Osteocyte (in vitro differentiated cells): Measurements from ENCODE around the gene CETN3. TPM values are rescaled to one million over a fixed set of nuclear protein-coding genes. Genes with fewer than 3 reads are reported as not detected.

Source experiments
- DNase-seq: peaks from one replicate; pipeline ENCODE4 v3.0.0; 2021; ENCODE audit warnings: mixed read lengths; ENCODE audit not compliant: unreplicated experiment; ENCODE audit errors: extremely low spot score
- H3K27ac Mint-ChIP-seq: one replicate; pipeline ENCODE4 v1.8.0; 2021; ENCODE audit warnings: mild to moderate bottlenecking, mixed read lengths; ENCODE audit not compliant: unreplicated experiment
- H3K27me3 Mint-ChIP-seq: one replicate; pipeline ENCODE4 v1.8.0; 2021; ENCODE audit warnings: mixed read lengths; ENCODE audit not compliant: unreplicated experiment
- H3K36me3 Mint-ChIP-seq: one replicate; pipeline ENCODE4 v1.8.0; 2021; ENCODE audit warnings: mixed read lengths; ENCODE audit not compliant: unreplicated experiment
- H3K4me1 Mint-ChIP-seq: one replicate; pipeline ENCODE4 v1.8.0; 2021; ENCODE audit warnings: mixed read lengths; ENCODE audit not compliant: unreplicated experiment
- H3K4me3 Mint-ChIP-seq: one replicate; pipeline ENCODE4 v1.8.0; 2021; ENCODE audit warnings: mild to moderate bottlenecking, moderate library complexity, mixed read lengths; ENCODE audit not compliant: unreplicated experiment
- H3K9me3 Mint-ChIP-seq: one replicate; pipeline ENCODE4 v1.8.0; 2021; ENCODE audit warnings: mixed read lengths; ENCODE audit not compliant: unreplicated experiment
- total RNA-seq: library from RNA; stranded (reverse); gene quantifications from 2 replicates; pipeline ENCODE4 v1.2.1, GENCODE V29; 2021
- TF ChIP-seq, protein P1 (sequence below): fragments of 200-600 bp; sonication (generic); IDR thresholded peaks from 2 replicates; pipeline ENCODE4 v1.5.0; 2021; ENCODE audit warnings: antibody characterized with exemption, mild to moderate bottlenecking, moderate library complexity

The CETN3 gene
- total RNA-seq, 1 donor from 2014 or later, result 17.8 TPM

DNA sequence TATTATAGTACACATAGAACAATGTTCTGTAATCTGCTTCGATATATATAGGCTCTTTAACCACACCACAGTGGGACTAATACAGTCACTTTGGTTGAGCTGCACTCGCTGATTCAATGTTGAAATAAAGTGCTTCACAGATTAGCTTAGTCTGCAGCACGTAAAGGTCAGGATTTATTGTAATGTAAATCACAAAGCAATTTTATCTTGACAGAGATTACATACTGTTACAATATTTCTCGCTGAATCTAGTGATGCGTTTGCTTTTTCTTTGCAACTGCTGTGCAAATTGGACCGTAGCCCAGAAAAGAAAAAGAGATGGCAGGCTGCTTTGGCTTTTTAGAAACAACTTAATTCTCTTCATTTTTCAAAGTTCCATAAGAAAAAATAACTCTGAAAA, 52.9 kb downstream of the CETN3 start:
- H3K4me3 Mint-ChIP-seq, result no peak overlapping the region
- H3K9me3 Mint-ChIP-seq, result no peaks in the 10 kb centered on the region
- H3K36me3 Mint-ChIP-seq, result no peaks in the 10 kb centered on the region
- peaks cover 5% of the 10 kb centered on the region for H3K27me3 Mint-ChIP-seq
- no peak overlapping the region for H3K27ac Mint-ChIP-seq
- H3K4me1 Mint-ChIP-seq, result no peaks in the 10 kb centered on the region
- TF ChIP-seq, protein P1, sequence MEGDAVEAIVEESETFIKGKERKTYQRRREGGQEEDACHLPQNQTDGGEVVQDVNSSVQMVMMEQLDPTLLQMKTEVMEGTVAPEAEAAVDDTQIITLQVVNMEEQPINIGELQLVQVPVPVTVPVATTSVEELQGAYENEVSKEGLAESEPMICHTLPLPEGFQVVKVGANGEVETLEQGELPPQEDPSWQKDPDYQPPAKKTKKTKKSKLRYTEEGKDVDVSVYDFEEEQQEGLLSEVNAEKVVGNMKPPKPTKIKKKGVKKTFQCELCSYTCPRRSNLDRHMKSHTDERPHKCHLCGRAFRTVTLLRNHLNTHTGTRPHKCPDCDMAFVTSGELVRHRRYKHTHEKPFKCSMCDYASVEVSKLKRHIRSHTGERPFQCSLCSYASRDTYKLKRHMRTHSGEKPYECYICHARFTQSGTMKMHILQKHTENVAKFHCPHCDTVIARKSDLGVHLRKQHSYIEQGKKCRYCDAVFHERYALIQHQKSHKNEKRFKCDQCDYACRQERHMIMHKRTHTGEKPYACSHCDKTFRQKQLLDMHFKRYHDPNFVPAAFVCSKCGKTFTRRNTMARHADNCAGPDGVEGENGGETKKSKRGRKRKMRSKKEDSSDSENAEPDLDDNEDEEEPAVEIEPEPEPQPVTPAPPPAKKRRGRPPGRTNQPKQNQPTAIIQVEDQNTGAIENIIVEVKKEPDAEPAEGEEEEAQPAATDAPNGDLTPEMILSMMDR, result no peak
- DNase-seq, result no peak

DNA sequence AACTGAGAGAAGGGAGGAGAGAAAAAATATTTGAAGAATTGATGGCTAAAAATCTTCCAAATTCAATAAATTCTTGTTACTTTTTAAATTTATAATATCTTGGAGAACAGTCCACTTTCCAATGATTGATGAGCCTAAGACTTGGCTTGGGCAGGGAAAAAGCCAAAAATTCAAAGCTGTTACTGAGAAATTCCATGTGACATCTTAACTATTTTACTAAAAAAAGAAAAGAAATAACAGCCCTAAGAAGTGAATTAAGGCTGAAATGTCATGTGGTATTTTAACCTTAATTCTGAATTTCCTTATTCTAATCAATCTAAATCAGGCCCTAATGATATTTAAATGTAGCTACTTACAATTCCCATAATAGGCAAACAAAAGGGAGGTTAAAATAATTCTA, 53.4 kb downstream of the CETN3 start:
- Mint-ChIP-seq H3K27ac (no peak overlapping the region), H3K9me3 (no peaks in the 10 kb centered on the region), H3K4me1 (no peaks in the 10 kb centered on the region), H3K4me3 (no peak overlapping the region), H3K36me3 (no peaks in the 10 kb centered on the region), H3K27me3 (peaks cover 7% of the 10 kb centered on the region)
- no peak for DNase-seq
- TF ChIP-seq, protein P1, result no peak

DNA sequence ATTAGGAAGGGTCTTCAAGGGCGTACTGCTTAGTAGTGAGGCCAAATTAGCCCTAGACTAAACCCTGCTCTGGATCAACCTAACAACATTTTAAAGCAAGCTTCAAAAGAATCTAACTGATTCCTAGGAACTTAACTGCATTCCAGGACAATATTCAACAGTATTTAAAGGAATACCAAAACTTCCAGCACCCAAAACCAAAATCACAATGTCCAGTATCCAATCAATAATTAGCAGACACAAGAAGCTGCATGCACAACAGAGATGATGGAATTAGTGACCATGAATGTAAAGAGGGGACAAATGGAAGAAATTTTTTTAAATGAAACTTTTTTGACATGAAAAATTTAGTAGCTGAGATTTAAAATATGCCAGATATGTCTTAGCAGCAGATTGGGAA, 53.9 kb downstream of the CETN3 start:
- TF ChIP-seq, protein P1, result no peak
- peaks cover 10% of the 10 kb centered on the region for H3K27me3 Mint-ChIP-seq
- no peak overlapping the region for H3K4me3 Mint-ChIP-seq
- no peak overlapping the region for H3K27ac Mint-ChIP-seq
- H3K4me1 Mint-ChIP-seq, result no peaks in the 10 kb centered on the region
- DNase-seq, result no peak
- no peaks in the 10 kb centered on the region for H3K36me3 Mint-ChIP-seq
- no peaks in the 10 kb centered on the region for H3K9me3 Mint-ChIP-seq

DNA sequence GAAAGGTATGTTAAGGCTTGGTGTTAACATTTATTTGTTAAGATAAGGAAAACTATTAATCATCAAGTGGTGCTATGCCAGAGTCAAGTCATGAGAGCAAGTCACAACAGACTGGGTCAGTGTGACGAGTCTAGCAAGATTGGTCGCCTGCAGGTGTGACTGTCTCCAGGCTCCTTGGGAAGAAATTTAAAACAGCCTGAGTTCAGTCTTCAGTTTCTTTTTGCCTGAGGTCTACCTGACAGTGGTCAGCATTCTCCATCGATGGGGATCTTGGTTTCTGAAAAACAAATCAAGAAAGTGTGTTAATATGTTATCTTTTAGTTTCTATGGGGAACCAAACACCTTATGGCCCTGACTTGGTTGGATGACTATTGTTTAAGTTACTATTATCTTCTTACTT, 56.3 kb downstream of the CETN3 start:
- peaks cover 15% of the 10 kb centered on the region for H3K27me3 Mint-ChIP-seq
- H3K9me3 Mint-ChIP-seq, result no peaks in the 10 kb centered on the region
- TF ChIP-seq, protein P1, result no peak
- no peak for DNase-seq
- H3K4me3 Mint-ChIP-seq, result no peak overlapping the region
- no peaks in the 10 kb centered on the region for H3K4me1 Mint-ChIP-seq
- peaks cover 5% of the 10 kb centered on the region for H3K36me3 Mint-ChIP-seq
- no peak overlapping the region for H3K27ac Mint-ChIP-seq

DNA sequence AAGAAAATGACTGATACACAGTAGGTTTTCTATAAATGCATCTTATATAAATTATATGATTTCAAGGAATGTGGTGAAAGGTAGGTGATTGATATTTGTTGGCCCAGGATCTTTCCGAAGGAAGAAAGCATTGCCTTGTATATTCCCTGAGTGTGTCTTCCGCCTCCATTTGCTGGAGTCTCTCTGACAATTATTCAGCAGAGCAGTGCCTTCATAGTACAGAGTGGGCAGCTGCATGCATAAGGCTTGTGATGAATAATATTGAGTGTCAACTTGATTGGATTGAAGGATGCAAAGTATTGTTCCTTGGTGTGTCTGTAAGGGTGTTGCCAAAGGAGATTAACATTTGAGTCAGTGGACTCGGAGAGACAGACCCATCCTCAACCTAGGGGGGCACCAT, 58.5 kb downstream of the CETN3 start:
- Mint-ChIP-seq H3K27ac (no peak overlapping the region), H3K9me3 (no peaks in the 10 kb centered on the region), H3K27me3 (peaks cover 19% of the 10 kb centered on the region), H3K4me3 (no peak overlapping the region), H3K4me1 (no peaks in the 10 kb centered on the region), H3K36me3 (peaks cover 5% of the 10 kb centered on the region)
- TF ChIP-seq, protein P1, result no peak
- DNase-seq, result no peak
